A673 (cell line): ENCODE measurements around the gene TMEFF2. TPM values are rescaled to one million over a fixed set of nuclear protein-coding genes. Genes with fewer than 3 reads are reported as not detected.
A peak's percentile ranks its signal among the peaks of the same experiment; 100 is the strongest.

Experiments
- BruUV-seq: library from RNA; stranded (reverse); fragments of 400-500 nt; replicated peaks from 2 replicates; lab custom pipeline; 2021; lab: Mats Ljungman, UMichigan
- CTCF ChIA-PET: fragments of 300-600 bp; sonication (Branson Sonifier 250); formaldehyde crosslinking; loops from one replicate; lab custom pipeline; 2022; ENCODE audit warnings: antibody characterized with exemption; lab: Charles Lee
- POLR2A ChIA-PET: fragments of 300-600 bp; sonication (Branson Sonifier 250); formaldehyde crosslinking; loops from one replicate; lab custom pipeline; 2022; ENCODE audit warnings: antibody characterized with exemption; ENCODE audit not compliant: low non-redundant PET; lab: Charles Lee
- DNase-seq: peaks from one replicate; pipeline ENCODE4 v3.0.0-alpha.2; 2015; ENCODE audit warnings: low spot score
- H3K27ac ChIP-seq: fragments of 200-600 bp; sonication (generic); 2 replicates; pipeline ENCODE4 v1.5.1; 2016; ENCODE audit warnings: mixed run types, low read depth, mild to moderate bottlenecking, mixed read lengths, antibody characterized with exemption, low read length; ENCODE audit not compliant: poor library complexity, severe bottlenecking
- H3K27me3 ChIP-seq: fragments of 200-600 bp; sonication (generic); replicated peaks from 2 replicates; pipeline ENCODE4 v1.6.1; 2017; ENCODE audit warnings: mixed run types, low read depth, mild to moderate bottlenecking, mixed read lengths, antibody characterized with exemption, low read length; ENCODE audit not compliant: insufficient read depth, poor library complexity
- H3K36me3 ChIP-seq: fragments of 200-600 bp; sonication (generic); 2 replicates; pipeline ENCODE4 v1.6.1; 2016; ENCODE audit warnings: mixed run types, mild to moderate bottlenecking, mixed read lengths, antibody characterized with exemption, low read length; ENCODE audit not compliant: insufficient read depth, poor library complexity, severe bottlenecking
- H3K4me1 ChIP-seq: fragments of 200-600 bp; sonication (generic); 2 replicates; pipeline ENCODE4 v1.6.1; 2017; ENCODE audit warnings: mixed run types, mild to moderate bottlenecking, mixed read lengths, antibody characterized with exemption, low read length; ENCODE audit not compliant: insufficient read depth, poor library complexity, severe bottlenecking
- H3K4me3 ChIP-seq: fragments of 200-600 bp; sonication (generic); 2 replicates; pipeline ENCODE4 v1.5.1; 2016; ENCODE audit warnings: low read depth, mixed run types, mild to moderate bottlenecking, mixed read lengths, low read length; ENCODE audit not compliant: poor library complexity, severe bottlenecking
- H3K9me3 ChIP-seq: fragments of 200-600 bp; sonication (generic); 2 replicates; pipeline ENCODE4 v1.6.1; 2016; ENCODE audit warnings: mixed run types, low read depth, mild to moderate bottlenecking, mixed read lengths, antibody characterized with exemption, low read length; ENCODE audit not compliant: poor library complexity, severe bottlenecking
- CTCF ChIP-seq: fragments of 300-800, 200-600 bp; sonication (generic); conservative IDR thresholded peaks from 2 replicates; pipeline ENCODE4 v1.5.1; 2017; ENCODE audit warnings: low read depth, mild to moderate bottlenecking, antibody characterized with exemption, low read length, moderate library complexity, mixed read lengths
- EZH2 ChIP-seq: fragments of 200-600 bp; sonication (generic); IDR thresholded peaks from 2 replicates; pipeline ENCODE4 v1.6.1; 2017; ENCODE audit warnings: borderline replicate concordance, low read depth, mild to moderate bottlenecking, mixed read lengths, antibody characterized with exemption, low read length; ENCODE audit not compliant: poor library complexity, severe bottlenecking
- intact Hi-C: fragments of 100-400 bp; cut with micrococcal nuclease; formaldehyde crosslinking; loops from one replicate; pipeline ENCODE4 v1.10.0; 2022; ENCODE audit not compliant: unreplicated experiment
- total RNA-seq: library from RNA; stranded (reverse); gene quantifications from 2 replicates; pipeline ENCODE4 v1.2.3, GENCODE V29; 2021

Gene TMEFF2
- total RNA-seq, 1 experiment from 2014 or later = 7.0 TPM

- Histone ChIP-seq H3K9me3 (no peaks in the 10 kb centered on the region), H3K27ac (no peak overlapping the region), H3K27me3 (no peaks in the 10 kb centered on the region), H3K4me1 (no peaks in the 10 kb centered on the region), H3K36me3 (no peaks in the 10 kb centered on the region), H3K4me3 (no peak overlapping the region)
- no TSS peak for BruUV-seq
- TF ChIP-seq CTCF (no peak), EZH2 (no peak)
- POLR2A ChIA-PET = interaction anchor here (0.6 kb wide), 1 partner anchor 311 kb away, joined by 4 read pairs; no protein-coding TSS in a partner anchor
- intact Hi-C loops = no loop called here
- no peak for DNase-seq
- CTCF ChIA-PET = no interaction called here
These were observed 264.5 kb downstream of the TMEFF2 start for GRCh38 chr2:191930205-191930604.

GRCh38 chr2:191929288-191929687, 265.4 kb downstream of the TMEFF2 start:
- POLR2A ChIA-PET = no interaction called here
- no peak overlapping the region for H3K4me3 ChIP-seq
- intact Hi-C loops = no loop called here
- H3K27me3 ChIP-seq = no peaks in the 10 kb centered on the region
- H3K4me1 ChIP-seq = no peaks in the 10 kb centered on the region
- no peak for TF ChIP-seq EZH2
- TF ChIP-seq CTCF = no peak
- H3K9me3 ChIP-seq = no peaks in the 10 kb centered on the region
- DNase-seq = no peak
- CTCF ChIA-PET = no interaction called here
- no TSS peak for BruUV-seq
- H3K27ac ChIP-seq = no peak overlapping the region
- no peaks in the 10 kb centered on the region for H3K36me3 ChIP-seq

GRCh38 chr2:191927991-191928390, 266.7 kb downstream of the TMEFF2 start:
- Histone ChIP-seq H3K9me3 (no peaks in the 10 kb centered on the region), H3K4me1 (no peaks in the 10 kb centered on the region), H3K4me3 (no peak overlapping the region), H3K36me3 (no peaks in the 10 kb centered on the region), H3K27ac (no peak overlapping the region), H3K27me3 (no peaks in the 10 kb centered on the region)
- intact Hi-C loops = no loop called here
- no TSS peak for BruUV-seq
- TF ChIP-seq CTCF (no peak), EZH2 (no peak)
- DNase-seq = peak; percentile 12
- ChIA-PET POLR2A (no interaction called here), CTCF (no interaction called here)
